GM23248 (cell line): ENCODE data around the gene PRAMEF12.

Experiments
- EZH2 ChIP-seq: fragments of 200-600 bp; sonication (generic); IDR thresholded peaks from 2 replicates; pipeline ENCODE4 v1.6.1; 2018; ENCODE audit warnings: antibody characterized with exemption, mild to moderate bottlenecking; ENCODE audit not compliant: insufficient read depth, poor library complexity, severe bottlenecking
- EZH2phosphoT487 ChIP-seq: fragments of 200-600 bp; sonication (generic); IDR thresholded peaks from 2 replicates; pipeline ENCODE4 v1.6.1; 2018; ENCODE audit warnings: antibody characterized with exemption, moderate library complexity, mild to moderate bottlenecking, low read depth; ENCODE audit not compliant: insufficient read depth

DNA sequence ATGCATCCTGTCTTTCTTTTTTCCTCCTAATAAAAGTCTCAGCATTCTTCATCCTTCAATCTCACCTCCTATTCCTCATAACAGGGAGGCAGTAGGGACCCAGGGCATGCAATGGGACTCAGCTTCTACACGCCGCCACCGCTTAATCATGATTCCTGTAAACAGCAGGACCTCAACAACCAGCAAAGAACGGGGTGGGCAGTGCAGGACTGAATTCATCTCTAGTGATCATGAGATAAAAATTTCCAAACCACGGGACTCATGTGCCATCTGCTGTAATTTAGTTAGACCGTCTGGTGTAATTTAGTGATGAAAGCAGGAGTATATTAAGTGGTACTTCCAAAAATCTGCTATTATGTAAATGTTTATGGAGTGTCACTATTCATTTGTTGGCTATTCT is 5.4 kb downstream of the PRAMEF12 start:
- TF ChIP-seq EZH2 (no peak), EZH2phosphoT487 (no peak)
